ENCODE measurements around the gene PABPC1L2A.
"Not testable (repeated sequence)": the region's sequence is repeated elsewhere in the genome, so short reads cannot be mapped to it uniquely, and the experiment has no call there.

PABPC1L2A gene

DNA sequence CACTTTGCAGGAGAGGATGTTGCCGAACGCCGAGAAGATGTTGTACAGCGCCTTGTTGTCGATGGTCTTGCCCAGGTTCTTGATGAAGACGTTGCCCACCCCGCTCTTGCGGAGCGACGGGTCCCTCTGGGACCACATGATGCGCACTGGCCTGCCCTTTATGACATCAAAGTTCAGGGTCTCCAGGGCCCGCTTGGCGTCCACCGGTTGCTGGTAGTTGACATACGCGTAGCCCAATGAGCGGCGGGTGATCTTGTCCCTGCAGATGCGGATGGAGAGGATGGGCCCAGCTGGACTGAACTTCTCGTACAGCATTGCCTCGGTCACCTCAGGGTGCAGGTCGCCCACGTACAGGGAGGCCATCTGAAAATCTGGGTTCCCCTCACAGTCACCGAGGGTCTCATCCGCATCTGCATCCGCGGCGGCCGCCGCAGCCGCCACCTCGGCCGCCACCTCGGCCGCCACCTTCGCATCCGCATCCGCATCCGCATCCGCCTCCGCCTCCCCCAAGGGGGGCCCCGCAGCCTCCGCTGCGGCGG, at the start of gene PABPC1L2A:
TSS of gene PABPC1L2A (minus strand) at position 489 of the 539 bp plus-strand sequence. CDS start at position 363, 126 bp downstream.
- DNase-seq (ENCODE audit: low read depth), result not testable (repeated sequence)

DNA sequence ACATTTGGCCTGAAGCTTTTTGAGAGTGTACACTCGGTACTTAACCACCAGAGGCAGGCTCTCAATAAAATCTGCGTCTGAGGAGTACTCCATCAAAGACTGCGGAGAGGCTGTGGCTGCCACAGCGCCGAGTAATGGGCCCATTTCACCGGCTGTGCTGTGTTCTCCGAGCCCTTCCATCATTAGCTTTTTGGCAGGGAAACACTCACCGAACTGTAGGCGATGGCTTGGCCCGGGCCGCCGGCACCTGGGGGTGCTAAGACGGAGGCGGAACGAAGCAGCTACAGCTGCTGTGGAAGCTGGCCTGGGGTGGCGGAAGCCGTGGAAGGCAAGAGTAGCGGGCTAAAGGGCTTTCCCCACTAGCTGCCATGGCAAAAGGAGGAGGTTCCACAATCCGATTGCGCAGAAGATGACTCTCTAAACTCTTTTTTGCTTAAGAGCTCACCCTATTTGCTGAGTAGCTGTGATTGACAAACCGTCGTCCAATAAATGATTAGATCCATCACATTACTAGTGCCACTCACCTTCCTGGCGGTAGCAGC, 48.5 kb upstream of the PABPC1L2A start:
- no peak for DNase-seq (ENCODE audit: low read depth)

GRCh38 chrX:73126240-73126639, 46.9 kb upstream of the PABPC1L2A start:
- DNase-seq (ENCODE audit: low read depth), result no peak

GRCh38 chrX:73099505-73099904, 20.2 kb upstream of the PABPC1L2A start:
- not testable (repeated sequence) for DNase-seq (ENCODE audit: low read depth)

DNA sequence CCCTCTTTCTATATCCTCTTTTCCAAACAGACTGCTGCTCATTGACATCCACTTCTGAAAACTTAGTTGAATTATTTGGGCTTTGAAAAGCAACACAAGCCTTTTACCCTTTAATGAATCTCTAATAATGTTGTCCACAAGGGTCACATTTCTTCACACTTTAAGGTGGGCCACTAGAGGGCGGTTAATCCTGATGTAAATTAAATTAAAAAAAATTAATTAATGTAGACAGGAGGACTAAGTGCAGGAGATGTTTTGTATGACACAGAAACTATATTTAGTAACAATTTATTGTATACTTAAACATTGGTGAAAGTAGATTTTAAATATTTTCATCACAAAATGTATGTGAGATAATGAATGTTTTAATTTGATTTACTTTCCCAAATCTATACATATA, 7.5 kb upstream of the PABPC1L2A start:
- not testable (repeated sequence) for DNase-seq (ENCODE audit: low read depth)

GRCh38 chrX:73079884-73080283, 572 bp upstream of the PABPC1L2A start:
- DNase-seq (ENCODE audit: low read depth), result not testable (repeated sequence)

- not testable (repeated sequence) for DNase-seq (ENCODE audit: low read depth)
Measured at GRCh38 chrX:73078597-73078996, 715 bp downstream of the PABPC1L2A start.

DNA sequence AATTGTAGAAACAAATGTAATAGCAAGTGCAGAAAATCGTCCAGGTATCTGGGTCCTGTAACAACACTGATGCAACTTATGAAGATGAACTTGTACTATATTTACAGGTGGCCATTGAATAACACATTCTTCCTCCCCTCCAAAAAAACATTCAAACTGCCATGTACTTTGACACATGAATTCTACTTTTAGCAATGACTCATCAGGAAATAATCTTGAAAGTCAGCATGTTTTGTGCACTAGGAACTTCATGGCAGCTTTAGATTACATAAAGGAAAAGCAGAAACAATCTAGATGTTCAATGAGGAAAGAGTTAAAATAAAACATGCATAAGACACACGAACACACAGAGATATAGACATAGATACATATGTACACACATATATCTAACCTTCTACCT, 2.5 kb downstream of the PABPC1L2A start:
- DNase-seq (ENCODE audit: low read depth), result no peak

- no peak for DNase-seq (ENCODE audit: low read depth)
Measured at GRCh38 chrX:73069365-73070035, 9.8 kb downstream of the PABPC1L2A start.

- no peak for DNase-seq (ENCODE audit: low read depth)
Measured at GRCh38 chrX:73068467-73069364, 10.6 kb downstream of the PABPC1L2A start.

DNA sequence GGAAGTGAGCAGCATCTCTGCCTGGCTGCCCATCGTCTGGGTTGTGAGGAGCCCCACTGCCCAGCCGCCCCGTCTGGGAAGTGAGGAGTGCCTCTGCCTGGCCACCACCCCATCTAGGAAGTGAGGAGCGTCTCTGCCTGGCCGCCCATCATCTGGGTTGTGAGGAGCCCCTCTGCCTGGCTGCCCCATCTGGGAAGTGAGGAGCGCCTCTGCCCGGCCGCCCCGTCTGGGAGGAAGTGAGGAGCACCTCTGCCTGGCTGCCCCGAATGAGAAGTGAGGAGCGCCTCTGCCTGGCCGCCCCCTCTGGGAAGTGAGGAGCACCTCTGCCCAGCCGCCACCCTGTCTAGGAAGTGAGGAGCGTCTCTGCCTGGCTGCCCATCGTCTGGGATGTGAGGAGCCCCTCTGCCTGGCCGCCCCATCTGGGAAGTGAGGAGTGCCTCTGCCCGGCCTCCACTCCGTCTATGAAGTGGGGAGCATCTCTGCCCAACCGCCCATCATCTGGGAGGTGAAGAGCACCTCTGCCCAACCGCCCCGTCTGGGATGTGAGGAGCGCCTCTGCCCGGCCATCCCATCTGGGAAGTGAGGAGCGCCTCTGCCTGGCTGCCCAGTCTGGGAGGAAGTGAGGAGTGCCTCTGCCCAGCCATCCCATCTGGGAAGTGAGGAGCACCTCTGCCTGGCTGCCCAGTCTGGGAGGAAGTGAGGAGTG, 11.4 kb downstream of the PABPC1L2A start:
- not testable (repeated sequence) for DNase-seq (ENCODE audit: low read depth)

- DNase-seq (ENCODE audit: low read depth), result no peak
Measured at GRCh38 chrX:73028876-73029275, 50.4 kb downstream of the PABPC1L2A start.
